Kidney epithelial cell (primary cell): ENCODE results near the gene NSA2. TPM values are rescaled to one million over a fixed set of nuclear protein-coding genes. Genes with fewer than 3 reads are reported as not detected.
A peak's percentile ranks its signal among the peaks of the same experiment; 100 is the strongest.
"Not testable (repeated sequence)": the region's sequence is repeated elsewhere in the genome, so short reads cannot be mapped to it uniquely, and the experiment has no call there.

Source experiments
- DNase-seq: peaks from one replicate; pipeline ENCODE4 v3.0.0-alpha.2; 2010; ENCODE audit warnings: low read depth
- H3K27me3 ChIP-seq: 2 replicates; pipeline ENCODE4 v1.6.0; 2011; ENCODE audit warnings: low read length; ENCODE audit not compliant: control insufficient read depth, insufficient read depth
- H3K36me3 ChIP-seq: 2 replicates; pipeline ENCODE4 v1.5.1; 2011; ENCODE audit warnings: low read length; ENCODE audit not compliant: control insufficient read depth, insufficient read depth
- H3K4me3 ChIP-seq: 2 replicates; pipeline ENCODE4 v1.5.1; 2011; ENCODE audit warnings: low read depth, mild to moderate bottlenecking, control low read depth, low read length
- total RNA-seq: library from RNA; depleted of rRNA; stranded (reverse); fragments of >200 nt; gene quantifications from 2 replicates; pipeline ENCODE4 v1.2.3, GENCODE V29; 2015
- TF ChIP-seq, protein P1 (sequence below): IDR thresholded peaks from 2 replicates; pipeline ENCODE4 v1.5.1; 2011; ENCODE audit warnings: mild to moderate bottlenecking, moderate library complexity, low read length, control low read depth, inconsistent platforms; ENCODE audit not compliant: insufficient read depth, poor library complexity, severe bottlenecking

Gene NSA2
- total RNA-seq: 94.1 and 145 TPM in 2 replicates

DNA sequence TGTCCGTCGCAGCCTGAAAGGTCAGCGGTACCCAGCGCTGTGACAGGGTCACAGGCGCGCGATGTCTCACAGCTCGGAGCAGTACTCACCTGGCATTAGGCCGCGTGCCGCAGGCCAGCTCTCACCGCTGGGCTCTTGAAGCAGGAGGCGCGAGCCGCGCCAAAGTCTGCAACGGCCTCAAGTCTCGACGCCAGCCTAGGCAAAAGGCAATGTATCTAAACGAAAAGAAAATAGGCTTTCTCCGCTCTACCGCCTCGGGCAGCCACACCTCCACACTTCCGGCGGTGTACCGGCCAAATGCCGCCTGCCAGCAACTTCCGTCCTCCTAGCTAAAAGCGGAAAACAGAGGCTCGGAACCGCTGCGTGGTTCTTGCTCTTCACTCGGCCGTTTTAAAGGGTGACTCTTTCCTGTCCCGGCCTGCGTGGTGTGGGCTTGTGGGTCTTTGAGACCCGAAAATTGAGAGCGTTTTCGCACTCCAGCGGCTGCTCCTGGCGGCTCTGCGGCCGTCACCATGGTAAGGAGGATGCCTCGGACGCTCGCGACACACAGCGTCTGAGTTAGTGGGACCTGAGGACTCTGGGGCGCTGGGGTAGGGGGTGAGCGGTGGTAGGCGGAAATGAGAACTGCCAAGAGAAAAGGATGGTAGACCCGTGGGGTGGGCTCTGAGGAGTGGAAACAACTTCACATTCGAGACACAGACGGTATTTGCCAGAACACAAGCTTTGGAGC is at the start of gene NSA2, which contains the start of gene GFM2:
Gene NSA2 (plus strand): TSS at position 401 of the 730 bp plus-strand sequence. CDS start 112 bp downstream, at position 513.
Gene GFM2 (minus strand): TSS at position 269 of the 730 bp plus-strand sequence. CDS start 3,375 bp downstream, outside the sequence.
- DNase-seq: peak; percentile 63
- TF ChIP-seq, protein P1, sequence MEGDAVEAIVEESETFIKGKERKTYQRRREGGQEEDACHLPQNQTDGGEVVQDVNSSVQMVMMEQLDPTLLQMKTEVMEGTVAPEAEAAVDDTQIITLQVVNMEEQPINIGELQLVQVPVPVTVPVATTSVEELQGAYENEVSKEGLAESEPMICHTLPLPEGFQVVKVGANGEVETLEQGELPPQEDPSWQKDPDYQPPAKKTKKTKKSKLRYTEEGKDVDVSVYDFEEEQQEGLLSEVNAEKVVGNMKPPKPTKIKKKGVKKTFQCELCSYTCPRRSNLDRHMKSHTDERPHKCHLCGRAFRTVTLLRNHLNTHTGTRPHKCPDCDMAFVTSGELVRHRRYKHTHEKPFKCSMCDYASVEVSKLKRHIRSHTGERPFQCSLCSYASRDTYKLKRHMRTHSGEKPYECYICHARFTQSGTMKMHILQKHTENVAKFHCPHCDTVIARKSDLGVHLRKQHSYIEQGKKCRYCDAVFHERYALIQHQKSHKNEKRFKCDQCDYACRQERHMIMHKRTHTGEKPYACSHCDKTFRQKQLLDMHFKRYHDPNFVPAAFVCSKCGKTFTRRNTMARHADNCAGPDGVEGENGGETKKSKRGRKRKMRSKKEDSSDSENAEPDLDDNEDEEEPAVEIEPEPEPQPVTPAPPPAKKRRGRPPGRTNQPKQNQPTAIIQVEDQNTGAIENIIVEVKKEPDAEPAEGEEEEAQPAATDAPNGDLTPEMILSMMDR: no peak
- Histone ChIP-seq H3K4me3 (peak within 1 kb of the TSS; percentile 69), H3K27me3 (no peaks in the 10 kb centered on the region), H3K36me3 (no peaks in the 10 kb centered on the region)

DNA sequence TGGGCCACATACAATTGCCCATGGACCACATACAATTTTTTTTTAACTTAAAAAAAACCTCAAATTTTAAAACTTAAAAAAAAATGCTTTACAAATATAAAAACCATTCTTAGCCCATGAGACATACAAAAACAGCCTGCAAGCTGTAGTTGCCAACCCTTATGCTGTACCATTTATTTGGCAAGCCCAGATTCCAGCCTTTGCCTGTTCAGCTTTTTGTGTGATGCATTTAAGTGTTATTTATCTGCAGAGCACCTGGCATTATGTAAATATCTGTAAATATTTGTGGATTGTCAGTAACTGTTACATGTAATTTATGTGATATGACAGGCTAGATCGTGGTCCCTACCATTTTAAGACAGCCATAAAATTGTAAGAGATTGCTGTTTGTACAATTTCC is 49.5 kb upstream of the NSA2 start:
- DNase-seq: no peak
- Histone ChIP-seq H3K27me3 (no peaks in the 10 kb centered on the region), H3K36me3 (peaks cover 1% of the 10 kb centered on the region), H3K4me3 (no peak overlapping the region)
- TF ChIP-seq, protein P1: no peak

DNA sequence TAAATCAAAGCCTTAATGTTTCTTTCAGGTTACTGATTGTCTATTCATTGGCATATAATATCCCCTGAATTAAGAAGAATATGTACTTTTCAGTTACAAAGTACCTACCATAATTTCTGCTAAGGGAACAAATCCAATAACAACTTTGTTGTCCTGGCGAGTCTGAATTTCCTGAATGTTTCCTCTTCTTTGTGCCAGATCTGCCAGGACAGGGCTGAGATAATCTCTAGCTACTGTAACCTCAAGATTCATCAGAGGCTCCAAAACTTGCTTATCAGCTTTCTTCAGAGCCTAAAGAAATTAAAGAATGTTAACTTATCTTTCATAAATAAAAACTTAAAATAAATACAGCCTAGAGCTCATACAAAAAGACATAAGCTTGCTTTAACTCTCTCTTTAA is 44.8 kb upstream of the NSA2 start:
- TF ChIP-seq, protein P1: no peak
- H3K4me3 ChIP-seq: no peak overlapping the region
- H3K36me3 ChIP-seq: peaks cover 1% of the 10 kb centered on the region
- no peaks in the 10 kb centered on the region for H3K27me3 ChIP-seq
- no peak for DNase-seq

DNA sequence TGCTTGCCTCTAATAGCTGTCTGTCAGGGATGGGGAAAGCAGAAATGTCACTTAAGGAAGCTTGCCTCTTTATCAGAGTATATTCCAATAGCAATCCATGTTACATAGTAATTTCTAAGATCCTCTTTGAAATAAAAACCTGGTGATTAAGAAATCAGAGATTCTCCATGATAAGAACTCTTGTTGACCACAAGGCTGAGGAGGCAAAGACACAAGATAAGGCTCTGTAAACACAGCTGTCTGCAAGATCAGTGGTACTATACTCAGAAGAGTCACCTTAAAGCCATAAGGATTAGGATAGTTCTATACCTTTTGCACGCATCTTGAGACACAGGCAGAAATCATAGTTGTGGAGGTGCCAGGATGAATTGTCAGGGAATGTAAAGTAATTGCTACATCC is 41.7 kb upstream of the NSA2 start:
- DNase-seq: no peak
- H3K4me3 ChIP-seq: no peak overlapping the region
- H3K36me3 ChIP-seq: no peaks in the 10 kb centered on the region
- TF ChIP-seq, protein P1: no peak
- no peaks in the 10 kb centered on the region for H3K27me3 ChIP-seq

DNA sequence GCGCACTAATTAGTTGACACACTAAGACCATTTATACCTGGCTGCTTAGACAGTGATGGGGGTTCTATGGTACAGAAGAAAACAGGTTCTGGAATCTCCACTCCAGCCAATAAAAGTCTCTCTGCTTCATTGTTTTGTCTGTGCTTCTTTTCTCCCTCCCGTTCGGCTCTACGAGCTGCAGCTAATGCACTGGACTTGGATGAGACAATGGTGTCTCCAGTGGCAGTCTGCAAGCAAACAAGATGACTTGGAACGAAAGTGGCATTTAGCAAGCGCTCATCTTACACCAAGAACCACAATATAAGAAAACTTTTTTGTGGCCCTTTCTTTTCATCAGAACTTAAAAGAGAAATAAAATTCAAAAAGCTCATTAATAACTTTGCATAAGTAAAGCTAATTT is 30.3 kb upstream of the NSA2 start:
- H3K4me3 ChIP-seq: no peak overlapping the region
- DNase-seq: no peak
- no peaks in the 10 kb centered on the region for H3K36me3 ChIP-seq
- H3K27me3 ChIP-seq: no peaks in the 10 kb centered on the region
- TF ChIP-seq, protein P1: no peak

DNA sequence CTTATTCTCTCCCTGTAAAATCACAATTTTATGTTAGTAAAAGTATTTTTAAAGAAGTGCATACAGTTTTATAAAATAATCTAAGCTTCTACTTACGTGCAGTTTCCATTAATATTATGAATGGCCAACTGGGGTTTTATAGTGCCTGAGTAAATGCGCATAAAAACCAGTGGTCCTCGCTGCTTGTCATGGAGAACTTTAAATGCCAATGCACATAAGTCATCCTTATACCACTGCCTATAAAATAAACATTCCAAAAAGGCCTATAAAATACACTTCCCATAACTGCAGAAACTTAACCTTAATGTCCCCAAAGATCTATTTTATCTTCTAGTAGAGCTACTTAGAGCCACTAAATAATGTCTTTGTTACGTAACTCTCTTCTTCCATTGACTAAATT is 28.6 kb upstream of the NSA2 start:
- no peak overlapping the region for H3K4me3 ChIP-seq
- no peaks in the 10 kb centered on the region for H3K27me3 ChIP-seq
- DNase-seq: no peak
- H3K36me3 ChIP-seq: no peaks in the 10 kb centered on the region
- TF ChIP-seq, protein P1: no peak

DNA sequence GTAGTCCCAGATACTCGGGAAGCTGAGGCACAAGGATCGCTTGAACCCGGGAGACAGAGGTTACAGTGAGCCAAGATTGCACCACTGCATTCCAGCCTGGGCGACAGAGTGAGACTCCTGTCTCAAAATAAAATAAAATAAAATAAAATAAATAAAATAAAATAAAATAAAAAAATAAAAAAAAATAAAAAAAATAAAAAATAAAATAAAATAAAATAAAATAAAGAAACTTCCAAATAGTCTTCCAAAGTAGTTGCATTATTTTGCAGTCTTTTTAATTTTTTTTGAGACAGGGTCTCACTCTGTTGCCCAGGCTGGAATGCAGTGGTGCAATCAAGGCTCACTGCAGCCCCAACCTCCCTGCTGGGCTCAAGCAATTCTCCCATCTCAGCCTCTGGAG is 18.3 kb upstream of the NSA2 start:
- H3K36me3 ChIP-seq, H3K27me3 ChIP-seq, H3K4me3 ChIP-seq, DNase-seq: not testable (repeated sequence)
